IPS DF 4.7 (cell line): ENCODE results near the gene TRIM33.
"Not testable (repeated sequence)": the region's sequence is repeated elsewhere in the genome, so short reads cannot be mapped to it uniquely, and the experiment has no call there.

Experiments used
- DNase-seq: peaks from one replicate; pipeline ENCODE4 v3.0.0-alpha.2; 2013; ENCODE audit warnings: low spot score; ENCODE audit errors: extremely low read depth

Gene TRIM33

GRCh38 chr1:114467491-114467890 is 43.5 kb downstream of the TRIM33 start:
- no peak for DNase-seq

- no peak for DNase-seq
Observed at GRCh38 chr1:114466334-114467014, 44.5 kb downstream of the TRIM33 start.

- DNase-seq, result no peak
Observed at GRCh38 chr1:114462963-114463362, 48.0 kb downstream of the TRIM33 start.

GRCh38 chr1:114462341-114462740 is 48.7 kb downstream of the TRIM33 start:
- no peak for DNase-seq

GRCh38 chr1:114458237-114458777 is 52.7 kb downstream of the TRIM33 start:
- no peak for DNase-seq

GRCh38 chr1:114457675-114458236 is 53.2 kb downstream of the TRIM33 start:
- DNase-seq, result no peak

GRCh38 chr1:114456586-114456985 is 54.4 kb downstream of the TRIM33 start:
- DNase-seq, result no peak

GRCh38 chr1:114455102-114455785 is 55.8 kb downstream of the TRIM33 start:
- DNase-seq, result no peak

- DNase-seq, result no peak
Observed at GRCh38 chr1:114454539-114454938, 56.5 kb downstream of the TRIM33 start.

GRCh38 chr1:114453361-114453784 is 57.6 kb downstream of the TRIM33 start:
- DNase-seq, result no peak

- DNase-seq, result no peak
Observed at GRCh38 chr1:114448370-114449036, 62.5 kb downstream of the TRIM33 start.

- DNase-seq, result no peak
Observed at GRCh38 chr1:114446198-114446597, 64.8 kb downstream of the TRIM33 start.

GRCh38 chr1:114443226-114443625 is 67.8 kb downstream of the TRIM33 start:
- DNase-seq, result not testable (repeated sequence)

- DNase-seq, result no peak
Observed at GRCh38 chr1:114441332-114441731, 69.7 kb downstream of the TRIM33 start.

- no peak for DNase-seq
Observed at GRCh38 chr1:114439369-114439768, 71.6 kb downstream of the TRIM33 start.

- DNase-seq, result no peak
Observed at GRCh38 chr1:114437812-114438211, 73.2 kb downstream of the TRIM33 start.

- no peak for DNase-seq
Observed at GRCh38 chr1:114436799-114437198, 74.2 kb downstream of the TRIM33 start.

GRCh38 chr1:114435088-114435715 is 75.8 kb downstream of the TRIM33 start:
- DNase-seq, result no peak

- no peak for DNase-seq
Observed at GRCh38 chr1:114431026-114431425, 80.0 kb downstream of the TRIM33 start.

- DNase-seq, result no peak
Observed at GRCh38 chr1:114428083-114428754, 82.8 kb downstream of the TRIM33 start.

- no peak for DNase-seq
Observed at GRCh38 chr1:114427612-114428011, 83.4 kb downstream of the TRIM33 start.
